ENCODE results near the gene RBM26.

RBM26 gene, protein sequence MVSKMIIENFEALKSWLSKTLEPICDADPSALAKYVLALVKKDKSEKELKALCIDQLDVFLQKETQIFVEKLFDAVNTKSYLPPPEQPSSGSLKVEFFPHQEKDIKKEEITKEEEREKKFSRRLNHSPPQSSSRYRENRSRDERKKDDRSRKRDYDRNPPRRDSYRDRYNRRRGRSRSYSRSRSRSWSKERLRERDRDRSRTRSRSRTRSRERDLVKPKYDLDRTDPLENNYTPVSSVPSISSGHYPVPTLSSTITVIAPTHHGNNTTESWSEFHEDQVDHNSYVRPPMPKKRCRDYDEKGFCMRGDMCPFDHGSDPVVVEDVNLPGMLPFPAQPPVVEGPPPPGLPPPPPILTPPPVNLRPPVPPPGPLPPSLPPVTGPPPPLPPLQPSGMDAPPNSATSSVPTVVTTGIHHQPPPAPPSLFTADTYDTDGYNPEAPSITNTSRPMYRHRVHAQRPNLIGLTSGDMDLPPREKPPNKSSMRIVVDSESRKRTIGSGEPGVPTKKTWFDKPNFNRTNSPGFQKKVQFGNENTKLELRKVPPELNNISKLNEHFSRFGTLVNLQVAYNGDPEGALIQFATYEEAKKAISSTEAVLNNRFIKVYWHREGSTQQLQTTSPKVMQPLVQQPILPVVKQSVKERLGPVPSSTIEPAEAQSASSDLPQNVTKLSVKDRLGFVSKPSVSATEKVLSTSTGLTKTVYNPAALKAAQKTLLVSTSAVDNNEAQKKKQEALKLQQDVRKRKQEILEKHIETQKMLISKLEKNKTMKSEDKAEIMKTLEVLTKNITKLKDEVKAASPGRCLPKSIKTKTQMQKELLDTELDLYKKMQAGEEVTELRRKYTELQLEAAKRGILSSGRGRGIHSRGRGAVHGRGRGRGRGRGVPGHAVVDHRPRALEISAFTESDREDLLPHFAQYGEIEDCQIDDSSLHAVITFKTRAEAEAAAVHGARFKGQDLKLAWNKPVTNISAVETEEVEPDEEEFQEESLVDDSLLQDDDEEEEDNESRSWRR

DNA sequence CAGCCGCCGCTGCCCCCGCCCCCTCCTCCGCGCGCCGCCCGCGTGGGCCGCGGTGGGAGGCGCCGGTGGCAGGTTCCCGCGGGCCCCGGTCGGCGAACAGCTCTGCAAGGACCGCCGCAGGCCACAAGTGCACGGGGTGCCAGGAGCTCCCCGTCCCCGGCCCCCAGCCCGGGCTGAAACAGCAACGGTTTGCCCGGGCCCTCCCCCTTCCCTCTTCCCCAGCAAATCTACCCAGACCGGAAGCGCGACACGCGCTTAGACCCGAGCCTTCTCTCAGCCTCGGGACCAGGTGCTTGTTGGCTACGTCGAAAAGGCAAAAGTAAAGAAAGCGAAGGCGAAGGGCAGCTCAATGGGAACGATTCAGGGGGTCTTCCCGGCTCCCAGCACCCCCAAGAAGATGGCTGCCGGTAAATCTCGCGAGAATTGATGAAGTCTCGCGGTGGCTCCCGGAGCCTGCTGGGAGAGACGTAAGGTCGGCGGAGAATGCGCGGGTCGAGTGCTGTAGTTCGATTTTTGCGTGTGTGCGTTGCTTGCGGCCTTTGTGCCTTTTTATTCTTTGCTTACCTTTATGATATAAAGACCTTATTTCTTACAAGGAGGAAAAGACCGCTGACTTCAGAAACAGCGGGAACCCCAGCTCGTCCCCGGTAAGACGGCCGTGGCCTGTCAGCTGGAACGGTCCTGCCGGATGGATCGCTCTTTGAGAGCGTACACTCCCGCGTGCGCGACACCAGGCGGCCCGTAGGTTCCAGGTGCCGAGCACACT is at the start of gene RBM26:
RBM26 (minus strand) TSS at position 425 of the 766 bp plus-strand sequence. CDS start 481 bp downstream, outside the sequence.
- in situ Hi-C loops (cut with MboI; ENCODE audit: low pct_unique_long_range_greater_than_20kb, low sequenced_read_pairs) = no loop called here
- DNase-seq = peak; percentile 95

DNA sequence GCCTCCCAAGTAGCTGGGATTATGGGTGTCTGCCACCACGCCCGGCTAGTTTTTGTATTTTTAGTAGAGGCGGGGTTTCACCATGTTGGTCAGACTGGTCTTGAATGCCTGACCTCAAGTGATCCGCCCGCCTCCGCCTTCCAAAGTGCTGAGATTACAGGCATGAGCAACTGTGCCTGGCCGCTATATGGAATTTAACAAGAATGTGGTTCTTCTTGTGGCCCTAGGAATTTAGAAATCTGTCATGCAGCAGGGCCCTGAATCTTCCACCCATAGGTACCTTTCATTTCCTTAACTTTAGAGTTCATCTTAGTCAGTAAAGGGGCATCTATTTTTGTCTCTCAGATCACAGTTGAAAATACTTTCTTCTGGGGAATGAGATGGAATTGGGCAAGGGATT is 49.3 kb upstream of the RBM26 start:
- in situ Hi-C loops (cut with MboI; ENCODE audit: low pct_unique_long_range_greater_than_20kb, low sequenced_read_pairs) = no loop called here
- DNase-seq = no peak

DNA sequence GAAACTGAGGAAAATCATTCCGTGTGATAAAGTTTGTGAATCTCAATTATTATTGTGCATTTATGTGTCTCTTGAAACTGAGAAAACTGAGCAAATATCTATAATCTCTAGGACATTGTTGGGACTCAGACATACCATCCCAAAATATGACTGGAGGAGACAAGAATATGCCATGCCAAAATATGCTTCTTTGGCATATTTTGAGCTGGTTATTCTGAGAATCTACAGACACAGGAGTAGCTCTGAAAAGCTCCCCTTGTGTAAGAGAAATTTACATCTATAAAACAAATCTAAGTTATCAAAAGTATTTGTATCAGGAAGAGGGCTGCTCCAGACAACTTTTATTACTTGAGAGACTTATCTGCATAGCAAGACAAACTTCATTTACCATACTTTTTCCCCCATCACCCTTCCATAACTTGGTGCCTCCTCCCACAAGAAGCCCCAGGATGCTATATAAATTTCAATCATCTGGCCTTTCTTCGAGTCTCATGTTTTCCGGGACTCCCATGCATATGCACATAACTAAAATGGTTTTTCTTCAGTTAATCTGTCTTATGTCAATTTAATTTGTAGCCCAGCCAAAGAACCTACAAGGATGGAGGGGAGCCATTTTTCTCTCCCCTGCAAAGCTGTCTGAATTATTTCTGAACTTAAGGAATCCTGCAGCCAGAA is 46.3 kb upstream of the RBM26 start:
- no peak for DNase-seq
- in situ Hi-C loops (cut with MboI; ENCODE audit: low pct_unique_long_range_greater_than_20kb, low sequenced_read_pairs) = no loop called here

DNA sequence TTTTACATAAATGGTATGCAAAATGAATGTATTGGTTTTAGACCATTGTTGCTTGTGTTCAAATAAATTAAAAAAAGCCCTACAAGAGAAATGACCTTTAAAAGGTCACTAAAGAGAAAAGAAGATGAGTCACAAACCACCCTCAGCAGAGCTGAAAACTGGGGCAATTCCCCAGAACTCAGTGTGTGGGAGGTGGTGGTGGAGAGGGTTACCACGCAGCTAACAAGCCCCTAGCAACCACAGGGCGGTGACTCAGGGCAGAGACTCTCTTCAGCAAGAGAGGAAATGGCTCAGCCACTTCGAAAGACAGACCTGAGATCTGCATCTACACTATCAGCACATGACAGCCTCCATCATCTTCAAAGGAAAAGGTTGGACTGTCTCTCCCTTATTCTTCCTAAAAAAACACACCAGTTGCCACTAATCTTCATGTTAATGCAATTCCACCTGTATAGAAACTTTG is 45.5 kb upstream of the RBM26 start:
- peak; percentile 68 for DNase-seq
- in situ Hi-C loops (cut with MboI; ENCODE audit: low pct_unique_long_range_greater_than_20kb, low sequenced_read_pairs) = no loop called here

DNA sequence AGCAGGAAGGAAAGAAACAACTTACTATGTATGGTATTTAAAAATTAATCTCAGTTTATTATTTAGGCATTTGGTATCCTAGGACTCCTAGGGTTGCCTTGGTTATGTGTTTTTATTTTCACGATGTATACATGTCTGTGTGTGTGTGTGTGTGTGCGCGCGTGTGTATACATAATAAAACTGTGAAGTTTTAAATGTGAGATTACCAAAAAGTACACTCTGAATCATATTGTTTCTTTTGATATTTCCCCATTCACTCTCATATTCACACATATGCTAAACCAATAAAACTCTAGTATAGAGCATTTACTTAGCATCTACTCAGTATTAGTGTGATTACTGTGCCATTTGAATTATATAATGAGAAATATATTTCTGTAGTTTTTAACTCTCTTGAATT is 44.1 kb upstream of the RBM26 start:
- in situ Hi-C loops (cut with MboI; ENCODE audit: low pct_unique_long_range_greater_than_20kb, low sequenced_read_pairs) = no loop called here
- no peak for DNase-seq

DNA sequence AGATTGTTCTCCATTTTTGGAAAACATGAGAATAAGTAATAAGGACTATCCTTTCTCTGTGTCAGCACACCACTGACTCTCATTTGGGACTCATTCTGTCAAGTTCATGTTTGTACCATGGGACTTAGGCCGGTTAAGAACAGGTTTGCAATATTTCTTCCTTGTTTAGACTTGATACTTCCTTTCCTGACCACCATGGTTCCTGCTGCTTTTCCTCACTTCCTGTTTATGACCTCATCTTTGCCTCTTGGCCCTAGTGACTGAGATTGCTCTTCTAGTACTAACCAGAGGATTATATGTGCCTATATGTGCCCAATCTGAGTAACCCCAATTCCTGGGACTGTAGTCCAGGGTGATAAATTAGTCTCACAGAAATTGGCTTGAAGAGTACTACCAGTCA is 42.4 kb upstream of the RBM26 start:
- DNase-seq = peak; percentile 44

DNA sequence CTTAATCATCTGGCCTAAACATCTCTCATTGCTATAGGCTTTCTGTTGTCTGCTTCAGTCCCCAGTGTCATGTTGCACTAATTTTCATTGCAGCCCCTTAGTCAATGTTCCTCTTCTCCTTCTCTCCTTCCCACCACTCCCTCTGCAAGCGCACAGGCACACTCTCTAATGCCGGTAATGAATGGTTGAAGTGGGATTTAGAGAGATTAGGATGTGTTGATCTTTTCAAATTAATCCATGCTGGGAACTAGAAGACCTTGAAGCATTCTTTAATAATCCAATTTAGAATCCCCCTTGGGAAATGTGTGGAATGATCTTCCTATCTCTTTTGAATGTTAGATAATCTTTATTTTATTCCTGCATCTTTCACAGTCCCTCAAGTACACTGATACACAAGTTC is 41.7 kb upstream of the RBM26 start:
- in situ Hi-C loops (cut with MboI; ENCODE audit: low pct_unique_long_range_greater_than_20kb, low sequenced_read_pairs) = no loop called here
- DNase-seq = no peak

More for the DNA sequence above, 42.4 kb upstream of the RBM26 start:
- in situ Hi-C loops (cut with MboI; ENCODE audit: low pct_unique_long_range_greater_than_20kb, low sequenced_read_pairs) = no loop called here

DNA sequence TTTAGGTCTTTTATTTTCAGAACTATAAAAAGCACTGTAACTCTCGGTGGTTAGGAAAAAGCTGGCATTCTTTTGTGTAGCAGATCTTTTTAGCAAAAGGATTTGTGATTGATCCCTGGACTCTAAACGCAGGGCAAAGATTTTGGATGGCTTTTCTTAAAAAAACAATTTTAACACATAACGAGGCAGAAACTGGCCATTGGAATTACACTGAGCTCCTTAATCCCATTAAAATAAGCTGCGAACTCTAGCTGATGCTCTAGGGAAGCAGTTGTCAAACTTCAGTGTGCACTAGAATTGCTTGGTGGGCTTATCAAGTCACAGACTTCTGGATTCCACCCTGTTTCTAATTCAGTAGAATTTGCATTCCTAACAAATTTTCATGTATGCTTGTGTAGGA is 41.1 kb upstream of the RBM26 start:
- in situ Hi-C loops (cut with MboI; ENCODE audit: low pct_unique_long_range_greater_than_20kb, low sequenced_read_pairs) = no loop called here
- DNase-seq = no peak

DNA sequence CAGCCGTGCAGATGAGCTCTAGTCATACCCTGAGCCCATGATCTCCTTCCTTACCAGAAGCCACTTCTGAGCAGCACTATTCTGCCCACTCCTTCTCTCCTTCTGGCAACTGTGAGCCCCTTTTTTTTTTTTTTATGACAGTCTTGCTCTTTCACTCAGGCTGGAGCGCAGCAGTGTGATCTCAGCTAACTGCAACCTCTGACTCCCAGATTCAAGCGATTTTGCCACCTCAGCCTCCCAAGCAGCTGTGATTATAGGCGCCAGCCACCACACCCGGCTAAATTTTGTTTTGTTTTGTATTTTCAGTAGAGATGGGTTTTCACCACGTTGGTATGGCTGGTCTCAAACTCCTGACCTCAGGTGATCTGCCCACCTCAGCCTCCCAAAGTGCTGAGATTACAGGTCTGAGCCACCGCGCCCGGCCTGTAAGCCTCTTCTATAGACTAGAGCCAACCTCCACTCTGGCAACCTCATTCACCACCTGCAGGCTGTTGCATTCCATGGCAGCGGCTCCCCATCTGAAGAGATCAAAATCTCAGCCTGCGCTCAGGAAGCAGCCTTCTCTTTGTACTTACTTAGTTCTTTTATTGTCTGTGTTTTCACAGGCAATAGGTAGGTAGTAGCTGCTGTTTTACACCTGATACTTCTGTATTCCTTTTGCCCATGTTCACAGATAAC is 40.1 kb upstream of the RBM26 start:
- in situ Hi-C loops (cut with MboI; ENCODE audit: low pct_unique_long_range_greater_than_20kb, low sequenced_read_pairs) = no loop called here
- DNase-seq = no peak

DNA sequence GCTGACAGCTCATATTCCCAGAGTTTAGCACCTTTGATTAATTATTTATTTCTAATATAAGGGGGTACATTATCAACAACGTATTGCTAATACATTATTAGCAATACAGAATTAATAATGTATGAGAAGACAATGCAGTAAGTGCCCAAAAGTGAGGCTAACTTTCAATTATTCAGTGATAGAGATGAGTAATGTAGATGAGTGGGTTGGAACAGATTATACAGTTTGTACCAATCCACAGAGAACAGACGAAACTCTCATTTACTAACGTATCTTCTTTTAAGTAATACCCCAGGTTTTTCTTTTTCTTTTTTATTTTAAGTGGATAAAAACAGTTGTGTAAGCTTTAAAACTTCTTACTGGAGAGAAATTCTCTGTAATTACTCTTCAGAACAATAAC is 36.7 kb upstream of the RBM26 start:
- in situ Hi-C loops (cut with MboI; ENCODE audit: low pct_unique_long_range_greater_than_20kb, low sequenced_read_pairs) = no loop called here
- DNase-seq = no peak

DNA sequence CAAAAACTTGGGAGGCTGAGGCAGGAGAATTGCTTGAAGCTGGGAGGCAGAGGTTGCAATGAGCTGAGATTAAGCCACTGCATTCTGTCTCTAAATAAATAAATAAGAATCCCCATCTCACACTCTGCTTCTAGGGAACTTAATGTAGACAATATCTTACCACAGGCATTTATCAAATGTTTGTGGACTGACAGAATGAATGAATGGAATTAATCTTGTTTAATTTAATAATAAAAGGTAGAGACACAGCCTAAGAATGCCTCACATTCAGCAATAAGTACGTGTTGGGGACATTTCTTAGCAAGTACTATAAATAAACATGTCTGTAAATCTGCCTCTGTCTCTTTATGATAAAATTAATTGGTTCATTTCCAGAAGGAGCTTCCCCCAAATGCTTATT is 36.2 kb upstream of the RBM26 start:
- DNase-seq = no peak
- in situ Hi-C loops (cut with MboI; ENCODE audit: low pct_unique_long_range_greater_than_20kb, low sequenced_read_pairs) = no loop called here

DNA sequence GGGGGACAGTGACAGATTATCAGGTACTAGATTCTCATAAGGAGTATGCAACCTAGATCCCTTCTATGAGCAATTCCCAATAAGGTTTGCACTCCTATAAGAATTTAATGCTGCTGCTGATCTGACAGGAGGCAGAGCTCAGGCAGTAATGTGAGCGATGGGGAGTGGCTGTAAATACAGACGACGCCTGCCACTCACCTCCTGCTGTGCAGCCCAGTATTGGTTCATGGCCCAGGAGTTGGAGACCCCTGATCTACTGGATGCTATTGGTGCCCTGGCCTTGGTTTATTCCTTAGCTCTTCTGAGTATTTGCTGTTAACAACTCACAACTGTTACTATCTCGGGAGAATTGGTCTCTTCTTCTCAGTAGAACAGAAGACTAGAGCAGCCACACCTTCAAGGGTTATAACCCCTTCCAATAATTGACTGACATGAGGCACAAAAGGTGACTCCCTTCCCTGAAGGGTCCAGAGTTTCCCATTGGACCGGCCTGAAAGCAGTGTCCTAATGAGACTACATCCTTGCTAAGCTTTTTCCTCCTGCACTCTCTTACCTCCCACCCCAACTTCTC is 35.0 kb upstream of the RBM26 start:
- in situ Hi-C loops (cut with MboI; ENCODE audit: low pct_unique_long_range_greater_than_20kb, low sequenced_read_pairs) = no loop called here

DNA sequence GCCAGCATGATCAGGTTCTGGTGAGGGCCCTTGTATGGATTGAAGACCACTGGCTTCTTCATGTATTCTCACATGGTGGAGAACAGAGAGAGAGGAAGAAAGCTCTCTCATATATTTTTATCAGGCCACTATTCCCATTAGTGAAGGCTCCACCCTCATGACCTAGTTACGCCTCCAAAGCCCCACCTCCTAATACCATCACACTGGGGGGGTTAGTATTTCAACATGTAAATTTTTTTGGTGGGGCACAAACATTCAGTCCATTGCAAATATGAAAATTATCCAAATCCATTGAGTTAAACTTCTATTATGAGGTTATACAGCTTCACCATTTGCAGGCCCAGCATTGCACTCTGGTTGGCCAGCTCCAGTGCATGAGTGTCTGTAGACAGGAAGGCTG is 33.2 kb upstream of the RBM26 start:
- DNase-seq = no peak
- in situ Hi-C loops (cut with MboI; ENCODE audit: low pct_unique_long_range_greater_than_20kb, low sequenced_read_pairs) = no loop called here

More for the DNA sequence above, 35.0 kb upstream of the RBM26 start:
- DNase-seq = no peak

DNA sequence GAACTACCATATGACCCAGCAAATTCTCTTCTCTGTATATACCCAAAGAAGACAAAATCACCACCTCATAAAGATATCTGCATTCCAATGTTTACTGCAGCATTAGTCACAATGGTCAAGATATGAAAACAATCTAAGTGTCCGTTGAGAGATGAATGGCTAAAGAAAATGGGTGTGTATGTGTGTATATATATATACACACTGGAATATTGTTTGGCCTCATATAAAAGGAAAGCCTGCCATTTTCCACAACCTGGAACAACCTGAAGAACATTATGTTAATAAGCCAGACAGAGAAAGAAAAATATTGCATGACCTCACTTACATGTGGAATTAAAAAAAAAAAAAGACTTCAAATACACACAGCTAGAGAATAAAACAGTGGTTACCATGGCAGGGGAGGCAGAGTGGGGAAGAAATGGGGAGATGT is 29.5 kb upstream of the RBM26 start:
- in situ Hi-C loops (cut with MboI; ENCODE audit: low pct_unique_long_range_greater_than_20kb, low sequenced_read_pairs) = no loop called here

DNA sequence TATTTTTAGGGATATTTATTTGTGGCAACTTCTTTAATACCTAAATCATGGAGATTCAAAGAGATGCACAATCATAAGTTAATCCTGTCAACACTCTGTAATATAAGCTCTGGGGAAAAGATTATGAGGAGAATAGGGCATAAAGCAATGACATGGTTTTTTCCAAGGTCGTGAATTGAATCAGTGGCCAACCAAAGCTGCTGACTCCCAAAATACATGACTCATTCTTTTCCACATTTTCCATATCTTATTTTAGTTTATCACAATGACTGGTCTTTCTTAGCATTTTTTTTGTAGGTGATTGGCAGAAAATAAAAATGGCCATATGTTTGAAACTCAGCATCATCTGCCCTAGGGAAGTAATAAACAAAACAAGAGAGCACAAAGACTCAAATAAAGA is 28.5 kb upstream of the RBM26 start:
- in situ Hi-C loops (cut with MboI; ENCODE audit: low pct_unique_long_range_greater_than_20kb, low sequenced_read_pairs) = no loop called here
- DNase-seq = no peak

More for the DNA sequence above, 29.5 kb upstream of the RBM26 start:
- no peak for DNase-seq

DNA sequence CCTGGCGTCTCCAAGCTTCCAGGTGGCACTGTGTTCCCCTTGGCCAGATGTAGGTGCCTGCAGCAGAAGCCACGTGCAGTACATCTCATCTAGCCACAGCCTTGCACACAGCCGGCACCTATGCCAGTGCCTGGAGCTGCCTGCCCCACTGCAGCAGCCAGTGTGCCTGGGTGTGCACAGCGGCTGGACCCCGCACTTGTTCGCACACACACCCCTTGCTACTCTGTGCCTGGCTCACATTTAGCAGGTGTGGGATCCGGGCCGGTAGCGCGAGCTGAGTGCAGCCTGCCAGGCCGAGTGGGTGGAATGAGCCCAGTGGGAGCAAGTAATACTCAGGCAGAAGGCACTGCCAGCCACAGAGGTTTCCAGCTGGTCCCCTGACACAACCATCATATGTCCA is 26.9 kb upstream of the RBM26 start:
- in situ Hi-C loops (cut with MboI; ENCODE audit: low pct_unique_long_range_greater_than_20kb, low sequenced_read_pairs) = no loop called here

DNA sequence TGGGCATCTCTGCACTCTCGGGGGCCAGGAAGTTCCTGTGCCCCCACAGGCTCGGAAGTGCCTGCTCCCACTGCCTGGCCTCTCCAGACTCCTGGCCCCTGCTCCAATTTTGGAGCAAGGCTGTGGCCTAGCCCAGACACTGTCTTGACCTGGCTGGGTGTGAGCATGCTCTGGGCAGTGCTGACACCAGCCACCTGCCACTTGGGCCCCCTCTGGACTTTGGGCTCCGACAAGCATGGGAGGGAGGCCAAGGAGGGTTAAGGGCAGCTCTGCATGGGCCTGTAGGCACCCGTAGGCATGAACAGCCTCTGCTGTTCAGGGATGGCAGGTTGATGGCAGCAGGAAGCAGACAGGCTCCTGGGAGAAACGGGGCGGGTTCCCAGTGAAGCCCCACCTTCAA is 26.0 kb upstream of the RBM26 start:
- in situ Hi-C loops (cut with MboI; ENCODE audit: low pct_unique_long_range_greater_than_20kb, low sequenced_read_pairs) = no loop called here
- no peak for DNase-seq

More for the DNA sequence above, 26.9 kb upstream of the RBM26 start:
- no peak for DNase-seq

DNA sequence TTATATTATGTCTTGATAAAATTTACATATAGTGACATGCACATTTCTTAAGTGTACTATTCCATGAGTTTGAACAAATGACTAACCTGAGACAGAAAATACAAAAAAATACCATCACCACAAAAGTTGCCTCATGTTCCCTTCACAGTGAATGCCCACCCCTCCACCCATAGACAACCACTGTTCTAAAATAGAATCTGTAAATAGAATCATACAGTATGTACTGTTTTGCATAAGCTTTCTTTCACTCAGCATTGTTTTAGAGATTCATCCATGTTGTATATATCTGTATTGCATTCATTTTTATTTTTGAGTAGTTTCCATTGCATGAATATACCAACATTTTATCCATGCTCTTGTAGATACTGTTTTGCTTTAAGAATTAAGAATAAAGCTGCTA is 23.3 kb upstream of the RBM26 start:
- DNase-seq = no peak
- in situ Hi-C loops (cut with MboI; ENCODE audit: low pct_unique_long_range_greater_than_20kb, low sequenced_read_pairs) = no loop called here

Measured in KBM-7 (cell line).